Panc1 (cell line): ENCODE results near the gene KRTAP5-1.

Experiments used
- POLR2AphosphoS5 ChIP-seq: IDR thresholded peaks from 2 replicates; pipeline ENCODE4 v1.6.1; 2012; ENCODE audit warnings: mild to moderate bottlenecking, low read depth, low read length, moderate library complexity
- SIN3A ChIP-seq: IDR thresholded peaks from 2 replicates; pipeline ENCODE4 v1.6.1; 2012; ENCODE audit warnings: low read depth, mild to moderate bottlenecking, low read length, moderate library complexity, borderline replicate concordance; ENCODE audit not compliant: insufficient read depth
- TF ChIP-seq, protein P1 (sequence below): fragments of 450-650 bp; IDR thresholded peaks from 2 replicates; pipeline ENCODE4 v1.5.1; 2017; ENCODE audit warnings: mild to moderate bottlenecking
- TF ChIP-seq, protein P2 (sequence below), 2 experiments: IDR thresholded peaks; 2 replicates each; pipeline ENCODE4 v1.6.1; 2011 to 2012; ENCODE audit warnings: low read depth in 2 of 2, control low read depth in 1 of 2, low read length in 1 of 2, mild to moderate bottlenecking in 1 of 2, moderate library complexity in 1 of 2; ENCODE audit not compliant: insufficient read depth in 1 of 2

DNA sequence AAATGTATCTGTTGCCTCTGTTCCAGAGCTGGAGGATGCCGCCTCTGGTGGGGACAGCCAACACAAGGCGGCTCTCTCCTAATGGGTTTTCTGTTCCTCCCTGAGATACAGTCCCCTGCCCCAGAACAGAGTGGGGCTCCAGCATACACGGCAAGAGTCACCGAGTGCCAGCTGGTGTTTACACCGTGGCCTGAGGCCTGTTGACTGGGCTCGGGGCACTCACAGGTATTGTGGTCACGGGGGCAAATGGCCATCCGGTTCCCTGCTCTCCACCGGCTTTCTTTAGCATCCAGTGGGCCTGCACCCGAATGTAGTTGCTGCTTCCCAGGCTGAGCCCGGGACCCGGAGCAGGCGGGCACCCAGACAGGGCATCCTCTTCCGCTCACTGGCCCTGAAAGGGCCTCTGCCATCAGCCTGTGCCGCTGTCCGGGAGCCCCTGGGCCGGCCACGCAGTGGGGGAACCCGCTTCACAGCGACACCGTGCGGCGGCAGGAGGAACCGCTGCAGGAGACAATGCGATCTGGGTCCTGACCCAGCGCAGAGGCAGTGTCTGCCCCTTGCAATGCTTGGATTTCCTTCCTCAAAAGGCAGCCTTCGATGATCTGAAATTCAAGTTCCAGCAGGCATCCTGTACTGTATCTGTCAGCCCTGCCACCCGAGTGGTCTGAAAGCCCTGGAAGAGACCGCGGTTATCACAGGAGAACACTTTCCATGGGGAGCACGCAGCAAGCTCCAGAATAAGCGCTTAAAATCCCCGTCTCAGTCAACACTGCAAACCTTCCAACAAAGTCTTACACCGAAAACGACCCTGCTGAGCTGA, 43.6 kb upstream of the KRTAP5-1 start:
- TF ChIP-seq, protein P1, sequence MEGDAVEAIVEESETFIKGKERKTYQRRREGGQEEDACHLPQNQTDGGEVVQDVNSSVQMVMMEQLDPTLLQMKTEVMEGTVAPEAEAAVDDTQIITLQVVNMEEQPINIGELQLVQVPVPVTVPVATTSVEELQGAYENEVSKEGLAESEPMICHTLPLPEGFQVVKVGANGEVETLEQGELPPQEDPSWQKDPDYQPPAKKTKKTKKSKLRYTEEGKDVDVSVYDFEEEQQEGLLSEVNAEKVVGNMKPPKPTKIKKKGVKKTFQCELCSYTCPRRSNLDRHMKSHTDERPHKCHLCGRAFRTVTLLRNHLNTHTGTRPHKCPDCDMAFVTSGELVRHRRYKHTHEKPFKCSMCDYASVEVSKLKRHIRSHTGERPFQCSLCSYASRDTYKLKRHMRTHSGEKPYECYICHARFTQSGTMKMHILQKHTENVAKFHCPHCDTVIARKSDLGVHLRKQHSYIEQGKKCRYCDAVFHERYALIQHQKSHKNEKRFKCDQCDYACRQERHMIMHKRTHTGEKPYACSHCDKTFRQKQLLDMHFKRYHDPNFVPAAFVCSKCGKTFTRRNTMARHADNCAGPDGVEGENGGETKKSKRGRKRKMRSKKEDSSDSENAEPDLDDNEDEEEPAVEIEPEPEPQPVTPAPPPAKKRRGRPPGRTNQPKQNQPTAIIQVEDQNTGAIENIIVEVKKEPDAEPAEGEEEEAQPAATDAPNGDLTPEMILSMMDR = peak; percentile 100
- TF ChIP-seq, protein P2, sequence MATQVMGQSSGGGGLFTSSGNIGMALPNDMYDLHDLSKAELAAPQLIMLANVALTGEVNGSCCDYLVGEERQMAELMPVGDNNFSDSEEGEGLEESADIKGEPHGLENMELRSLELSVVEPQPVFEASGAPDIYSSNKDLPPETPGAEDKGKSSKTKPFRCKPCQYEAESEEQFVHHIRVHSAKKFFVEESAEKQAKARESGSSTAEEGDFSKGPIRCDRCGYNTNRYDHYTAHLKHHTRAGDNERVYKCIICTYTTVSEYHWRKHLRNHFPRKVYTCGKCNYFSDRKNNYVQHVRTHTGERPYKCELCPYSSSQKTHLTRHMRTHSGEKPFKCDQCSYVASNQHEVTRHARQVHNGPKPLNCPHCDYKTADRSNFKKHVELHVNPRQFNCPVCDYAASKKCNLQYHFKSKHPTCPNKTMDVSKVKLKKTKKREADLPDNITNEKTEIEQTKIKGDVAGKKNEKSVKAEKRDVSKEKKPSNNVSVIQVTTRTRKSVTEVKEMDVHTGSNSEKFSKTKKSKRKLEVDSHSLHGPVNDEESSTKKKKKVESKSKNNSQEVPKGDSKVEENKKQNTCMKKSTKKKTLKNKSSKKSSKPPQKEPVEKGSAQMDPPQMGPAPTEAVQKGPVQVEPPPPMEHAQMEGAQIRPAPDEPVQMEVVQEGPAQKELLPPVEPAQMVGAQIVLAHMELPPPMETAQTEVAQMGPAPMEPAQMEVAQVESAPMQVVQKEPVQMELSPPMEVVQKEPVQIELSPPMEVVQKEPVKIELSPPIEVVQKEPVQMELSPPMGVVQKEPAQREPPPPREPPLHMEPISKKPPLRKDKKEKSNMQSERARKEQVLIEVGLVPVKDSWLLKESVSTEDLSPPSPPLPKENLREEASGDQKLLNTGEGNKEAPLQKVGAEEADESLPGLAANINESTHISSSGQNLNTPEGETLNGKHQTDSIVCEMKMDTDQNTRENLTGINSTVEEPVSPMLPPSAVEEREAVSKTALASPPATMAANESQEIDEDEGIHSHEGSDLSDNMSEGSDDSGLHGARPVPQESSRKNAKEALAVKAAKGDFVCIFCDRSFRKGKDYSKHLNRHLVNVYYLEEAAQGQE (IDR thresholded peaks at IDR 0.05; ENCODE audit: insufficient read depth in 1 of 2, low read depth in 2 of 2, low read length in 1 of 2) = 0 out of 4 replicates have a peak, but pooled peaks of 1 of the 2 experiments have one; percentile 63
- TF ChIP-seq SIN3A (no peak), POLR2AphosphoS5 (no peak)
